GM12878 (cell line): ENCODE measurements around the gene TEX44. TPM values are rescaled to one million over a fixed set of nuclear protein-coding genes. Genes with fewer than 3 reads are reported as not detected.

Experiments used
- ATAC-seq: fragments of 200-7000 bp; cut with Tn5 transposase; 3 replicates; pipeline ENCODE4 v1.9.1; 2020; ENCODE audit warnings: mild to moderate bottlenecking, moderate library complexity
- BruUV-seq: library from RNA; stranded (reverse); fragments of 400-500 nt; replicated peaks from 2 replicates; lab custom pipeline; 2021; lab: Mats Ljungman, UMichigan
- CTCF ChIA-PET: fragments of 300-600 bp; sonication (Branson Sonifier 250); formaldehyde crosslinking; extraction: SDS; loops from one replicate; lab custom pipeline; 2021; ENCODE audit warnings: inconsistent platforms; lab: Yijun Ruan, JAX
- POLR2A ChIA-PET: fragments of 350-600 bp; formaldehyde crosslinking; extraction: SDS; loops from one replicate; lab custom pipeline; 2021; ENCODE audit warnings: inconsistent platforms; lab: Charles Lee
- RAD21 ChIA-PET: fragments of 300-600 bp; sonication (Branson Sonifier 250); formaldehyde crosslinking; loops from one replicate; lab custom pipeline; 2023; ENCODE audit warnings: antibody characterized with exemption; ENCODE audit not compliant: unreplicated experiment; lab: Charles Lee
- SMC1A ChIA-PET: fragments of 300-600 bp; sonication (Branson Sonifier 250); formaldehyde crosslinking; loops from one replicate; lab custom pipeline; 2023; ENCODE audit not compliant: unreplicated experiment, uncharacterized antibody; lab: Charles Lee
- DNase-seq: peaks from one replicate; pipeline ENCODE4 v3.0.0-alpha.2; 2011; ENCODE audit warnings: low read depth, low spot score
- FAIRE-seq: peaks from 3 replicates; lab custom pipeline; 2011; peaks lifted over from hg19 to GRCh38; lab: Jason Lieb, UNC
- H2AFZ ChIP-seq: 2 replicates; pipeline ENCODE4 v1.6.0; 2011; ENCODE audit warnings: low read depth, low read length, control low read depth; ENCODE audit not compliant: control insufficient read depth
- H3K27ac ChIP-seq: 2 replicates; pipeline ENCODE4 v1.5.1; 2011; ENCODE audit warnings: control low read depth; ENCODE audit not compliant: control insufficient read depth, insufficient read depth
- H3K27me3 ChIP-seq, 2 experiments: replicated peaks in 1 of 2; 2 replicates each; pipeline versions ENCODE4 v1.6.0 to v1.6.1; 2011; ENCODE audit warnings: low read length in 1 of 2; ENCODE audit not compliant: control insufficient read depth in 2 of 2, insufficient read depth in 2 of 2
- H3K36me3 ChIP-seq, 2 experiments: 2 replicates each; pipeline ENCODE4 v1.5.1; 2011; ENCODE audit warnings: low read length in 1 of 2; ENCODE audit not compliant: control insufficient read depth in 2 of 2, insufficient read depth in 2 of 2
- H3K4me1 ChIP-seq: 2 replicates; pipeline ENCODE4 v1.6.1; 2011; ENCODE audit warnings: mild to moderate bottlenecking, low read length, moderate library complexity, mixed read lengths; ENCODE audit not compliant: control insufficient read depth, insufficient read depth
- H3K4me2 ChIP-seq: 2 replicates; pipeline ENCODE4 v1.6.0; 2011; ENCODE audit warnings: control low read depth; ENCODE audit not compliant: control insufficient read depth, insufficient read depth
- H3K4me3 ChIP-seq: fragments of 200-600 bp; sonication (generic); 2 replicates; pipeline ENCODE4 v1.5.1; 2016
- H3K79me2 ChIP-seq: 2 replicates; pipeline ENCODE4 v1.6.0; 2011; ENCODE audit warnings: low read length; ENCODE audit not compliant: control insufficient read depth, insufficient read depth
- H3K9ac ChIP-seq: 2 replicates; pipeline ENCODE4 v1.8.0; 2011; ENCODE audit warnings: low read length, control low read depth, mixed read lengths; ENCODE audit not compliant: control insufficient read depth, insufficient read depth
- H3K9me3 ChIP-seq: replicated peaks from 3 replicates; pipeline ENCODE4 v1.5.1; 2011; ENCODE audit warnings: mild to moderate bottlenecking, low read length; ENCODE audit not compliant: control insufficient read depth, insufficient read depth
- H4K20me1 ChIP-seq: 2 replicates; pipeline ENCODE4 v1.6.0; 2011; ENCODE audit not compliant: control insufficient read depth, insufficient read depth
- ASH2L ChIP-seq: fragments of 300-600, 200-600 bp; sonication (generic); IDR thresholded peaks from 2 replicates; pipeline ENCODE4 v1.6.1; 2017; ENCODE audit warnings: low read depth, mild to moderate bottlenecking, borderline replicate concordance
- DPF2 ChIP-seq: fragments of 450-650 bp; IDR thresholded peaks from 2 replicates; pipeline ENCODE4 v1.6.1; 2017; ENCODE audit warnings: mild to moderate bottlenecking
- MEF2A ChIP-seq: IDR thresholded peaks from 2 replicates; pipeline ENCODE4 v1.6.1; 2011; ENCODE audit warnings: low read depth, mild to moderate bottlenecking, low read length, moderate library complexity; ENCODE audit not compliant: insufficient read depth
- NBN ChIP-seq: fragments of 450-650 bp; IDR thresholded peaks from 2 replicates; pipeline ENCODE4 v1.6.1; 2016
- NR2F1 ChIP-seq: fragments of 450-650 bp; conservative IDR thresholded peaks from 2 replicates; pipeline ENCODE4 v1.6.1; 2017; ENCODE audit warnings: mild to moderate bottlenecking
- POLR2AphosphoS5 ChIP-seq: IDR thresholded peaks from 2 replicates; pipeline ENCODE4 v1.6.1; 2011; ENCODE audit warnings: mild to moderate bottlenecking, low read length, inconsistent platforms
- RELA ChIP-seq: fragments of 450-650 bp; IDR thresholded peaks from 2 replicates; pipeline ENCODE4 v1.8.0; 2014; ENCODE audit warnings: borderline replicate concordance; ENCODE audit not compliant: partially characterized antibody
- SIN3A ChIP-seq: IDR thresholded peaks from 2 replicates; pipeline ENCODE4 v1.6.1; 2012; ENCODE audit warnings: low read depth, low read length, improper control_type of control experiment
- TBL1XR1 ChIP-seq: IDR thresholded peaks from 2 replicates; pipeline ENCODE4 v1.6.1; 2012; ENCODE audit warnings: low read depth, low read length, improper control_type of control experiment
- YBX1 ChIP-seq: fragments of 450-650 bp; IDR thresholded peaks from 2 replicates; pipeline ENCODE4 v1.6.1; 2016; ENCODE audit warnings: antibody characterized with exemption
- WGBS: methylation state at CpG from one replicate; pipeline ENCODE4 v1.1.6; 2016; ENCODE audit warnings: low lambda C conversion rate; ENCODE audit not compliant: insufficient replicate concordance, insufficient coverage; ENCODE audit errors: missing lambda C conversion rate; 5-methylcytosine and 5-hydroxymethylcytosine counted together
- in situ Hi-C: fragments of 300-500 bp; cut with MboI; formaldehyde crosslinking; loops from 9 replicates; pipeline ENCODE4 v1.14.3; 2018; ENCODE audit warnings: mixed read lengths
- intact Hi-C: fragments of 100-400 bp; cut with micrococcal nuclease; formaldehyde crosslinking; loops from one replicate; pipeline ENCODE4 v1.14.2; 2022; ENCODE audit not compliant: unreplicated experiment
- polyA plus RNA-seq, 11 experiments: library from polyadenylated mRNA; depleted of rRNA in 4 of 11; unstranded in 6 of 11; stranded (reverse) in 5 of 11; fragments of >200 nt; fragmentation: Nextera tagmentation in 4 of 11; fragmentation: Illumina TruSeq in 1 of 11; extraction: Ambion mirVana in 4 of 11; extraction: Trizol in 1 of 11; gene quantifications; 1 replicate in 1 of 11; 2 replicates in 10 of 11; pipeline versions ENCODE4 v1.2.1 to v1.2.3, GENCODE V29; 2011 to 2016; ENCODE audit warnings: inconsistent platforms in 2 of 11, missing spikeins in 2 of 11, low read depth in 1 of 11
- total RNA-seq, 4 experiments: library from RNA; depleted of rRNA in 3 of 4; stranded (reverse); fragments of >200 nt in 3 of 4; fragmentation: Illumina TruSeq in 1 of 4; extraction: Trizol in 1 of 4; gene quantifications; 2 replicates each; pipeline versions ENCODE4 v1.2.1 to v1.2.3, GENCODE V29; 2013 to 2021
- TF ChIP-seq, protein P1 (sequence below): fragments of 450-650 bp; IDR thresholded peaks from 2 replicates; pipeline ENCODE4 v1.6.1; 2016; ENCODE audit warnings: mild to moderate bottlenecking
- TF ChIP-seq, protein P2 (sequence below): IDR thresholded peaks from 2 replicates; pipeline ENCODE4 v1.6.1; 2011; ENCODE audit warnings: borderline replicate concordance, low read depth, mild to moderate bottlenecking, moderate library complexity, low read length; ENCODE audit not compliant: insufficient read depth, poor library complexity, severe bottlenecking
- TF ChIP-seq, protein P3 (sequence below), 3 experiments: IDR thresholded peaks in 2 of 3; conservative IDR thresholded peaks in 1 of 3; 2 replicates each; pipeline ENCODE4 v1.5.1; 2011; ENCODE audit warnings: low read depth in 3 of 3, low read length in 3 of 3, mild to moderate bottlenecking in 3 of 3, control low read depth in 2 of 3, moderate library complexity in 2 of 3, inconsistent platforms in 1 of 3, mixed read lengths in 1 of 3; ENCODE audit not compliant: control insufficient read depth in 2 of 3, insufficient read depth in 1 of 3; ENCODE audit errors: extremely low read depth in 1 of 3
- TF ChIP-seq, protein P4 (sequence below): fragments of 450-650 bp; IDR thresholded peaks from 2 replicates; pipeline ENCODE4 v1.6.1; 2017; ENCODE audit warnings: antibody characterized with exemption, mild to moderate bottlenecking, moderate library complexity

The TEX44 gene
- total and polyA plus RNA-seq, 10 of the 15 experiments (the other 5 are each of a cell fraction or from before 2014, with no cell fraction given), result not detected

DNA sequence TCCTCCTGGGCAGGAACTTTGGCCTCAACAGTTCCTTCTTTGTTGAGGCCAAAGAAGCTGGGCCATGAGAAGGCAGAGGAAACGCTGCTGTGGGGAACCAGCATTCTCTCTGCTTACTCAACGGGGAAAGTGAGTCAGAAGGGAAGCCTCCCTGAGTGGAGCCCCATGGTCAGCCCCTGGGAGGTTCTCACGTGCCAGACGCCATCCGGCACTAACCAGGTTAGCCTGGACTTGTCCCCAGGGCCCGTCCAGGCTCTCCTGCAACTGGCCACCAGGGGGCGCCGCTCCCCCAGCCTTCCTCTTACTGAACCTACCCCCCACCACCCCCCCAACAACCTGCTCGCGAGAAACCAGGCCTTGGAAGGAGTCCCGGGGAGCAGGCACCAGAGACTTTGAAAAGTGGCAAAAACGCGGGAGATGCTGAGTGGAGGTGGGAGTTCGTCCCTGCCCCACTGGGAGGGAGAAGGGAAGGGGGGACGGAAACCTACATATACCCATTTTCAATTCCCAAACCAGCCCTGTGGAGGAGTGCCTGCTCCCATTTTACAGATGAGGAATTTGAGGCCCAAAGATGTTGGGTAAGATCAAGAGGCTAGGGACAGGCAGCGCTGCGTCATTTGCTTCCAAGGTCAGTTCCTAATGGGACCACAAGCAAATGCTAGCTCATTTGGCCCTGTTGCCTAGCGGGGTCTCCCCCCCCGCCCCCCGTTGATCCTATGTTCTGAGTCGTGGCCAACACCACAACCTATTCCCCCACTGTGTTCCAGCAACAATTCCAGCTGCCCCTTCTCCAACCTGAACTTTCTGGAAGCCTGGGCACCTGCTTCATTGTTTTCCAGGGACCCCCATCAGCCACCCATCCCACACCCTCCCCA is 20.0 kb downstream of the TEX44 start:
- FAIRE-seq (no peak), ATAC-seq (peak; percentile 68), DNase-seq (peak; percentile 75)
- Histone ChIP-seq H3K9me3 (no peaks in the 10 kb centered on the region), H3K4me2 (peak overlapping the region; percentile 67), H3K36me3 (no peaks in the 10 kb centered on the region), H3K27me3 (no peaks in the 10 kb centered on the region), H3K4me1 (peaks cover 29% of the 10 kb centered on the region), H2AFZ (peak overlapping the region; percentile 55), H3K4me3 (peak overlapping the region; percentile 78; the same call in 1 of the 2 replicates), H3K79me2 (peaks cover 7% of the 10 kb centered on the region), H3K27ac (peak overlapping the region; percentile 99), H4K20me1 (no peaks in the 10 kb centered on the region), H3K9ac (peak overlapping the region; percentile 87)
- SMC1A ChIA-PET, result interaction anchor here (0.6 to 10.8 kb wide), 24 partner anchors 11 to 166 kb away, joined by 3 to 255 read pairs (median 4); partner anchors contain the start of gene PTMA
- CTCF ChIA-PET, result interaction anchor here (0.6 to 12.7 kb wide), 33 partner anchors 10 to 173 kb away, joined by 3 to 494 read pairs (median 5); partner anchors contain the start of genes COPS7B and PTMA
- WGBS, result 1% methylated on average over 17 of the region's 21 CpGs
- in situ Hi-C loops (loop anchor here (5.0 kb wide), 1 partner anchor 60 kb away; no protein-coding TSS in a partner anchor), intact Hi-C loops (loop anchor here (1.0 to 2.0 kb wide), 6 partner anchors 50 to 169 kb away; partner anchors contain the start of genes PDE6D and PTMA)
- RAD21 ChIA-PET, result interaction anchor here (0.6 to 8.9 kb wide), 25 partner anchors 8 to 173 kb away, joined by 3 to 353 read pairs (median 6); partner anchors contain the start of genes COPS7B and PTMA
- BruUV-seq, result no TSS peak
- POLR2A ChIA-PET, result interaction anchor here (0.6 to 8.0 kb wide), 15 partner anchors 11 to 173 kb away, joined by 3 to 247 read pairs (median 4); partner anchors contain the start of gene PTMA
- TF ChIP-seq DPF2 (peak; percentile 62; the same call in 1 of the 2 replicates), TBL1XR1 (peak; percentile 70), YBX1 (no peak), ASH2L (no peak), POLR2AphosphoS5 (no peak), SIN3A (no peak), RELA (no peak), NR2F1 (peak; percentile 45; the same call in 1 of the 2 replicates), NBN (peak; percentile 89), MEF2A (0 out of 2 replicates have a peak, but pooled peaks have one; percentile 53)
- TF ChIP-seq, protein P1, sequence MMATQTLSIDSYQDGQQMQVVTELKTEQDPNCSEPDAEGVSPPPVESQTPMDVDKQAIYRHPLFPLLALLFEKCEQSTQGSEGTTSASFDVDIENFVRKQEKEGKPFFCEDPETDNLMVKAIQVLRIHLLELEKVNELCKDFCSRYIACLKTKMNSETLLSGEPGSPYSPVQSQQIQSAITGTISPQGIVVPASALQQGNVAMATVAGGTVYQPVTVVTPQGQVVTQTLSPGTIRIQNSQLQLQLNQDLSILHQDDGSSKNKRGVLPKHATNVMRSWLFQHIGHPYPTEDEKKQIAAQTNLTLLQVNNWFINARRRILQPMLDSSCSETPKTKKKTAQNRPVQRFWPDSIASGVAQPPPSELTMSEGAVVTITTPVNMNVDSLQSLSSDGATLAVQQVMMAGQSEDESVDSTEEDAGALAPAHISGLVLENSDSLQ, result 0 out of 2 replicates have a peak, but pooled peaks have one; percentile 11
- TF ChIP-seq, protein P2, sequence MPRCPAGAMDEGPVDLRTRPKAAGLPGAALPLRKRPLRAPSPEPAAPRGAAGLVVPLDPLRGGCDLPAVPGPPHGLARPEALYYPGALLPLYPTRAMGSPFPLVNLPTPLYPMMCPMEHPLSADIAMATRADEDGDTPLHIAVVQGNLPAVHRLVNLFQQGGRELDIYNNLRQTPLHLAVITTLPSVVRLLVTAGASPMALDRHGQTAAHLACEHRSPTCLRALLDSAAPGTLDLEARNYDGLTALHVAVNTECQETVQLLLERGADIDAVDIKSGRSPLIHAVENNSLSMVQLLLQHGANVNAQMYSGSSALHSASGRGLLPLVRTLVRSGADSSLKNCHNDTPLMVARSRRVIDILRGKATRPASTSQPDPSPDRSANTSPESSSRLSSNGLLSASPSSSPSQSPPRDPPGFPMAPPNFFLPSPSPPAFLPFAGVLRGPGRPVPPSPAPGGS, result peak; percentile 69
- TF ChIP-seq, protein P3, sequence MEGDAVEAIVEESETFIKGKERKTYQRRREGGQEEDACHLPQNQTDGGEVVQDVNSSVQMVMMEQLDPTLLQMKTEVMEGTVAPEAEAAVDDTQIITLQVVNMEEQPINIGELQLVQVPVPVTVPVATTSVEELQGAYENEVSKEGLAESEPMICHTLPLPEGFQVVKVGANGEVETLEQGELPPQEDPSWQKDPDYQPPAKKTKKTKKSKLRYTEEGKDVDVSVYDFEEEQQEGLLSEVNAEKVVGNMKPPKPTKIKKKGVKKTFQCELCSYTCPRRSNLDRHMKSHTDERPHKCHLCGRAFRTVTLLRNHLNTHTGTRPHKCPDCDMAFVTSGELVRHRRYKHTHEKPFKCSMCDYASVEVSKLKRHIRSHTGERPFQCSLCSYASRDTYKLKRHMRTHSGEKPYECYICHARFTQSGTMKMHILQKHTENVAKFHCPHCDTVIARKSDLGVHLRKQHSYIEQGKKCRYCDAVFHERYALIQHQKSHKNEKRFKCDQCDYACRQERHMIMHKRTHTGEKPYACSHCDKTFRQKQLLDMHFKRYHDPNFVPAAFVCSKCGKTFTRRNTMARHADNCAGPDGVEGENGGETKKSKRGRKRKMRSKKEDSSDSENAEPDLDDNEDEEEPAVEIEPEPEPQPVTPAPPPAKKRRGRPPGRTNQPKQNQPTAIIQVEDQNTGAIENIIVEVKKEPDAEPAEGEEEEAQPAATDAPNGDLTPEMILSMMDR (IDR thresholded peaks at IDR 0.05 in 2 of 3, conservative IDR thresholded peaks at IDR 0.05 in 1 of 3; ENCODE audit: control insufficient read depth in 2 of 3, extremely low read depth in 1 of 3, insufficient read depth in 1 of 3, low read depth in 3 of 3, low read length in 3 of 3), result peak; percentile 93 to 96 (median 94)
- TF ChIP-seq, protein P4, sequence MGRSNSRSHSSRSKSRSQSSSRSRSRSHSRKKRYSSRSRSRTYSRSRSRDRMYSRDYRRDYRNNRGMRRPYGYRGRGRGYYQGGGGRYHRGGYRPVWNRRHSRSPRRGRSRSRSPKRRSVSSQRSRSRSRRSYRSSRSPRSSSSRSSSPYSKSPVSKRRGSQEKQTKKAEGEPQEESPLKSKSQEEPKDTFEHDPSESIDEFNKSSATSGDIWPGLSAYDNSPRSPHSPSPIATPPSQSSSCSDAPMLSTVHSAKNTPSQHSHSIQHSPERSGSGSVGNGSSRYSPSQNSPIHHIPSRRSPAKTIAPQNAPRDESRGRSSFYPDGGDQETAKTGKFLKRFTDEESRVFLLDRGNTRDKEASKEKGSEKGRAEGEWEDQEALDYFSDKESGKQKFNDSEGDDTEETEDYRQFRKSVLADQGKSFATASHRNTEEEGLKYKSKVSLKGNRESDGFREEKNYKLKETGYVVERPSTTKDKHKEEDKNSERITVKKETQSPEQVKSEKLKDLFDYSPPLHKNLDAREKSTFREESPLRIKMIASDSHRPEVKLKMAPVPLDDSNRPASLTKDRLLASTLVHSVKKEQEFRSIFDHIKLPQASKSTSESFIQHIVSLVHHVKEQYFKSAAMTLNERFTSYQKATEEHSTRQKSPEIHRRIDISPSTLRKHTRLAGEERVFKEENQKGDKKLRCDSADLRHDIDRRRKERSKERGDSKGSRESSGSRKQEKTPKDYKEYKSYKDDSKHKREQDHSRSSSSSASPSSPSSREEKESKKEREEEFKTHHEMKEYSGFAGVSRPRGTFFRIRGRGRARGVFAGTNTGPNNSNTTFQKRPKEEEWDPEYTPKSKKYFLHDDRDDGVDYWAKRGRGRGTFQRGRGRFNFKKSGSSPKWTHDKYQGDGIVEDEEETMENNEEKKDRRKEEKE, result peak; percentile 29; the same call in 1 of the 2 replicates
